OCI-LY3 (cell line): ENCODE results near the gene PTAFR.

Experiments used
- H2AFZ ChIP-seq: fragments of 200-600, 300-600 bp; shearing (Covaris generic); 2 replicates; pipeline ENCODE4 v1.6.0; 2014; ENCODE audit warnings: antibody characterized with exemption, low read depth, low read length
- H3K27ac ChIP-seq: fragments of 200-600, 300-600 bp; sonication (generic); 2 replicates; pipeline ENCODE4 v1.5.1; 2014; ENCODE audit warnings: mild to moderate bottlenecking, low read length, moderate library complexity, mixed read lengths
- H3K27me3 ChIP-seq: fragments of 200-600, 300-600 bp; sonication (generic); 2 replicates; pipeline ENCODE4 v1.6.1; 2014; ENCODE audit warnings: low read depth, low read length, mixed read lengths
- H3K36me3 ChIP-seq: fragments of 200-600, 300-600 bp; sonication (generic); replicated peaks from 2 replicates; pipeline ENCODE3; 2014; ENCODE audit warnings: low read depth, low read length, mixed read lengths
- H3K4me1 ChIP-seq: fragments of 300-600, 200-600 bp; sonication (generic); 2 replicates; pipeline ENCODE4 v1.6.1; 2014; ENCODE audit warnings: low read length, mixed read lengths
- H3K4me2 ChIP-seq: fragments of 200-600, 300-600 bp; sonication (generic); 2 replicates; pipeline ENCODE4 v1.6.1; 2014; ENCODE audit warnings: low read length, mixed read lengths
- H3K4me3 ChIP-seq: fragments of 300-600, 200-600 bp; sonication (generic); 2 replicates; pipeline ENCODE4 v1.5.1; 2014; ENCODE audit warnings: antibody characterized with exemption, mild to moderate bottlenecking, low read length, moderate library complexity
- H3K79me2 ChIP-seq: fragments of 300-600, 200-600 bp; shearing (Covaris generic); 2 replicates; pipeline ENCODE4 v1.6.1; 2014; ENCODE audit warnings: mild to moderate bottlenecking, low read length, mixed read lengths
- H3K9ac ChIP-seq: fragments of 300-600, 200-600 bp; shearing (Covaris generic); 2 replicates; pipeline ENCODE4 v1.6.0; 2014; ENCODE audit warnings: mild to moderate bottlenecking, low read length, moderate library complexity
- H3K9me3 ChIP-seq: fragments of 200-600, 300-600 bp; shearing (Covaris generic); 2 replicates; pipeline ENCODE4 v1.6.1; 2014; ENCODE audit warnings: low read length, mixed read lengths; ENCODE audit not compliant: insufficient read depth
- H4K20me1 ChIP-seq: fragments of 200-600, 300-600 bp; sonication (generic); 2 replicates; pipeline ENCODE4 v1.6.1; 2016; ENCODE audit warnings: low read length, mixed read lengths; ENCODE audit not compliant: insufficient read depth
- EZH2phosphoT487 ChIP-seq: fragments of 200-600 bp; shearing (Covaris generic); IDR thresholded peaks from 2 replicates; pipeline ENCODE4 v1.6.1; 2018; ENCODE audit warnings: antibody characterized with exemption, mixed run types, low read depth
- TF ChIP-seq, protein P1 (sequence below): fragments of 200-600, 300-600 bp; sonication (generic); IDR thresholded peaks from 2 replicates; pipeline ENCODE4 v1.5.1; 2014; ENCODE audit warnings: antibody characterized with exemption, low read length, low read depth

Gene PTAFR

DNA sequence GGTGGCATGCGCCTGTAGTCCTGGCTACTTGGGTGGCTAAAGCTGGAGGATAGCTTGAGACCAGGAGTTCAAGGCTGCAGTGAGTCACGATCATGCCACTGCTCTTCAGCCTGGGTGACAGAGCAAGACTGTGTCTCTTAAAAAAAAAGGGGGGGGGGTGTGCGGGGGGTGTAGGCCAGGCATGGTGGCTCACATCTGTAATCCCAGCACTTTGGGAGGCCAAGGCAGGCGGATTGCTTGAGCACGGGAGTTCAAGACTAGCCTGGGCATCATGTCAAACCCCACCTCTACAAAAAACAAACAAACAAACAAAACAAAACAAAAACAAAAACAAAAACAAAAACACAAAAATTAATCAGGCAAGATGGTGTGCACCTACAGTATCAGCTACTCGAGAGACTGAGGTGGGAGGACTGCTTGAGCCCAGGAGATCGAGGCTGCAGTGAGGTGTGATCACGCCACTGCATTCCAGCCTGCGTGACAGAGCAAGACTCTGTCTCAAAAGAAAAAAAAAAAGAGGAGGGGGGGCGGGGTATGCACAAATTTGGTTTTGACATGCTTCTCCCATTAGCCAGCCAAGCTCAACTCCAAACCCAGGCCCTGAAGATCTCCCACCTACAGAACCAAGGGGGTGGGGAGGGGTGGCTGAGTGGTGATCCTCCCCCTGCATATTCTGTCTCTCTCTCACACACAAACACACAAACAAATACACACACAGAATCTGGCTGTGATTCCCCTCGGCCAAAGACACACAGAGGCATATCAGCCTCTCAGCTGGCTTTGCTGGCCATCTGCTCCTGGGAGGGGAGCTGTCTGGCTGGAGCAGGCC, 3.1 kb downstream of the PTAFR start:
- Histone ChIP-seq H3K79me2 (no peaks in the 10 kb centered on the region), H3K9ac (no peak overlapping the region), H2AFZ (no peak overlapping the region), H3K27ac (no peak overlapping the region), H3K4me1 (peaks cover 65% of the 10 kb centered on the region), H3K36me3 (no peaks in the 10 kb centered on the region), H4K20me1 (no peaks in the 10 kb centered on the region), H3K27me3 (peaks cover 18% of the 10 kb centered on the region), H3K9me3 (no peaks in the 10 kb centered on the region), H3K4me3 (no peak overlapping the region), H3K4me2 (peak overlapping the region; percentile 48)
- no peak for TF ChIP-seq EZH2phosphoT487
- TF ChIP-seq, protein P1, sequence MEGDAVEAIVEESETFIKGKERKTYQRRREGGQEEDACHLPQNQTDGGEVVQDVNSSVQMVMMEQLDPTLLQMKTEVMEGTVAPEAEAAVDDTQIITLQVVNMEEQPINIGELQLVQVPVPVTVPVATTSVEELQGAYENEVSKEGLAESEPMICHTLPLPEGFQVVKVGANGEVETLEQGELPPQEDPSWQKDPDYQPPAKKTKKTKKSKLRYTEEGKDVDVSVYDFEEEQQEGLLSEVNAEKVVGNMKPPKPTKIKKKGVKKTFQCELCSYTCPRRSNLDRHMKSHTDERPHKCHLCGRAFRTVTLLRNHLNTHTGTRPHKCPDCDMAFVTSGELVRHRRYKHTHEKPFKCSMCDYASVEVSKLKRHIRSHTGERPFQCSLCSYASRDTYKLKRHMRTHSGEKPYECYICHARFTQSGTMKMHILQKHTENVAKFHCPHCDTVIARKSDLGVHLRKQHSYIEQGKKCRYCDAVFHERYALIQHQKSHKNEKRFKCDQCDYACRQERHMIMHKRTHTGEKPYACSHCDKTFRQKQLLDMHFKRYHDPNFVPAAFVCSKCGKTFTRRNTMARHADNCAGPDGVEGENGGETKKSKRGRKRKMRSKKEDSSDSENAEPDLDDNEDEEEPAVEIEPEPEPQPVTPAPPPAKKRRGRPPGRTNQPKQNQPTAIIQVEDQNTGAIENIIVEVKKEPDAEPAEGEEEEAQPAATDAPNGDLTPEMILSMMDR: no peak

DNA sequence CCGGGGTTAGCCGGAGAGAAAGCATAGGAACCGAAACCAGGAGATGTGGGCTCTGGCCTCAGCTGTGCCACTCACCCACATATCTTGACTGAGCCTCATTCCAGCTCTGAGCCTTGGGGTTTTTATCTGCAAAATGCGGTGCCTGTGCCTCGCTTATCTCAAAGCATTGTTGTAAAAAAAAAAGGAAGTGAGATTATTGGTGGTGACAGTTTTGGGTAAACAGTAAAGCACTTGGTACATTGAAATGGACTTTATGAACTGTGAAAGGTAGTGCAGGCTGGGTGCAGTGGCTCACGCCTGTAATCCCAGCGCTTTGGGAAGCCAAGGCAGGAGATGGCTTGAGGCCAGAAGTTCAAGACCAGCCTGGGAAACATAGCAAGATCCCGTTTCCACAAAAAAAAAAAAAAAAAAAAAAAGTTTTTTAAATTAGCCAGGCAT, 3.8 kb downstream of the PTAFR start:
- peak overlapping the region; percentile 46 for H3K4me3 ChIP-seq
- no peaks in the 10 kb centered on the region for H4K20me1 ChIP-seq
- TF ChIP-seq, protein P1: no peak
- no peak for TF ChIP-seq EZH2phosphoT487
- peaks cover 18% of the 10 kb centered on the region for H3K27me3 ChIP-seq
- no peaks in the 10 kb centered on the region for H3K9me3 ChIP-seq
- H3K4me1 ChIP-seq: peaks cover 65% of the 10 kb centered on the region
- no peak overlapping the region for H2AFZ ChIP-seq
- no peaks in the 10 kb centered on the region for H3K79me2 ChIP-seq
- H3K4me2 ChIP-seq: peak overlapping the region; percentile 48
- H3K27ac ChIP-seq: peak overlapping the region; percentile 37; the same call in 1 of the 2 replicates
- no peaks in the 10 kb centered on the region for H3K36me3 ChIP-seq
- H3K9ac ChIP-seq: no peak overlapping the region

DNA sequence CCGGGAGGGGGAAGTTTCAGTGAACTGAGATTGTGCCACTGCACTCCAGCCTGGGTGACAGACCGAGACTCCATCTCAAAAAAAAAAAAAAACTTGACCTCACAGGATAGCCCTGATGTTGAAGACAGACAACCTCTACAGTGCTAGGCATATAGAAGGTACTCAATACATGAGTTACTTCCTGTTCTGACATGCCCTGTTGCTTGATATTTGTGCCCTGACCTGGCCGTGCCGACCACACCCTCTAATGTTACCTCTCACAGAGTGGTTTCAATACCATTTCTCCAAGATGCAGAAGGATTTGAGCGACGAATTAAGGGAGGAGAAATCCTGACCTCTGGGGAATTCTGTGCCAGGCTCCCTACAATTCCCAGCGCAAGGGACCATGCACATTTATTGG, 5.2 kb downstream of the PTAFR start:
- Histone ChIP-seq H2AFZ (no peak overlapping the region), H3K36me3 (no peaks in the 10 kb centered on the region), H3K4me1 (peaks cover 55% of the 10 kb centered on the region), H3K9me3 (no peaks in the 10 kb centered on the region), H3K79me2 (no peaks in the 10 kb centered on the region), H4K20me1 (no peaks in the 10 kb centered on the region), H3K4me3 (no peak overlapping the region), H3K9ac (no peak overlapping the region), H3K27me3 (peaks cover 11% of the 10 kb centered on the region), H3K27ac (no peak overlapping the region), H3K4me2 (no peak overlapping the region)
- TF ChIP-seq EZH2phosphoT487: no peak
- TF ChIP-seq, protein P1: no peak

DNA sequence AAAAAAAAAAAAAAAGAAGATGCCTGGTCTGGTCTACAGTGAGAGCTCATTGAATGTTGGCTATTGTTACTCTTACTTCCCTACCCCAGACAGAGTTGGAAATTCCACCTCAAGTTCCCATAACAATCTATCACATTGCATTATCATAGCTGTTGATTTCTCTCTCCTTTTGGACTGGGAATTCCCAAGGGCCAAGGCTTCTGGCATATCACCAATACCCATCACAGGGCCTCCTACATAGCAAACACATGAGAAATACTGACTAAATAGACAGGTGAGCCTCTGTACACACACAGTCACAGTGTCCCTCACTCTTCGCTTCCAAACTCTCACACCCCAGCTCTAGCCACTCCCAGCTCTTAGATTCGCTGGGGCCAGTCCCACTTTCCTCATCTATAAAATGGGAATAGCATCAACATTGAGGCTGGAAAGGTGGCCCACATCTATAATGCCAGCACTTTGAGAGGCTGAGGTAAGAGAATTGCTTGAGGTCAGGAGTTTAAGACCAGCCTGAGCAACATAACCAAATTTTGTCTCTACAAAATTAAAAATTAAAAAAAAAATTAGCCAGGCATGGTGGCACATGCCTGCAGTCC, 6.4 kb downstream of the PTAFR start:
- no peak overlapping the region for H3K4me2 ChIP-seq
- H3K27ac ChIP-seq: no peak overlapping the region
- TF ChIP-seq, protein P1: no peak
- TF ChIP-seq EZH2phosphoT487: no peak
- H3K27me3 ChIP-seq: peaks cover 7% of the 10 kb centered on the region
- no peak overlapping the region for H3K9ac ChIP-seq
- no peaks in the 10 kb centered on the region for H3K36me3 ChIP-seq
- H4K20me1 ChIP-seq: no peaks in the 10 kb centered on the region
- H2AFZ ChIP-seq: no peak overlapping the region
- no peaks in the 10 kb centered on the region for H3K79me2 ChIP-seq
- no peaks in the 10 kb centered on the region for H3K9me3 ChIP-seq
- H3K4me1 ChIP-seq: peaks cover 44% of the 10 kb centered on the region
- H3K4me3 ChIP-seq: no peak overlapping the region
